ENCODE data around the gene SPATA18.

- TF ChIP-seq EP300 (IDR thresholded peaks at IDR 0.05) (no peak), POLR2A (IDR thresholded peaks at IDR 0.05) (no peak), POLR2AphosphoS5 (IDR thresholded peaks at IDR 0.05) (no peak)
- TF ChIP-seq, protein P1, sequence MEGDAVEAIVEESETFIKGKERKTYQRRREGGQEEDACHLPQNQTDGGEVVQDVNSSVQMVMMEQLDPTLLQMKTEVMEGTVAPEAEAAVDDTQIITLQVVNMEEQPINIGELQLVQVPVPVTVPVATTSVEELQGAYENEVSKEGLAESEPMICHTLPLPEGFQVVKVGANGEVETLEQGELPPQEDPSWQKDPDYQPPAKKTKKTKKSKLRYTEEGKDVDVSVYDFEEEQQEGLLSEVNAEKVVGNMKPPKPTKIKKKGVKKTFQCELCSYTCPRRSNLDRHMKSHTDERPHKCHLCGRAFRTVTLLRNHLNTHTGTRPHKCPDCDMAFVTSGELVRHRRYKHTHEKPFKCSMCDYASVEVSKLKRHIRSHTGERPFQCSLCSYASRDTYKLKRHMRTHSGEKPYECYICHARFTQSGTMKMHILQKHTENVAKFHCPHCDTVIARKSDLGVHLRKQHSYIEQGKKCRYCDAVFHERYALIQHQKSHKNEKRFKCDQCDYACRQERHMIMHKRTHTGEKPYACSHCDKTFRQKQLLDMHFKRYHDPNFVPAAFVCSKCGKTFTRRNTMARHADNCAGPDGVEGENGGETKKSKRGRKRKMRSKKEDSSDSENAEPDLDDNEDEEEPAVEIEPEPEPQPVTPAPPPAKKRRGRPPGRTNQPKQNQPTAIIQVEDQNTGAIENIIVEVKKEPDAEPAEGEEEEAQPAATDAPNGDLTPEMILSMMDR (IDR thresholded peaks at IDR 0.05) = no peak
These were observed 54.2 kb downstream of the SPATA18 start for GRCh38 chr4:52105276-52105675.

Measured in sigmoid colon (tissue), 4 donors.